Endothelial cell of umbilical vein (primary cell): ENCODE measurements around the gene MAX. TPM values are rescaled to one million over a fixed set of nuclear protein-coding genes. Genes with fewer than 3 reads are reported as not detected.

ENCODE experiments used
- BruUV-seq: library from RNA; stranded (reverse); fragments of 400-500 nt; replicated peaks from 2 replicates; lab custom pipeline; 2021; lab: Mats Ljungman, UMichigan
- CTCF ChIA-PET: fragments of 300-600, 350-600 bp; sonication (Branson Sonifier 250); formaldehyde crosslinking; loops from one replicate; lab custom pipeline; 2021; ENCODE audit warnings: antibody characterized with exemption, inconsistent platforms; lab: Charles Lee
- POLR2A ChIA-PET: fragments of 300-600, 350-600 bp; sonication (Branson Sonifier 250); formaldehyde crosslinking; loops from one replicate; lab custom pipeline; 2021; ENCODE audit warnings: antibody characterized with exemption, inconsistent platforms; lab: Charles Lee
- DNase-seq: peaks from one replicate; pipeline ENCODE4 v3.0.0-alpha.2; 2011; ENCODE audit warnings: low read depth, low spot score
- FAIRE-seq: peaks from 2 replicates; lab custom pipeline; 2011; peaks lifted over from hg19 to GRCh38; lab: Jason Lieb, UNC
- H2AFZ ChIP-seq: 2 replicates; pipeline ENCODE4 v1.6.0; 2012; ENCODE audit warnings: low read depth, low read length, control low read depth, inconsistent platforms
- H3K27ac ChIP-seq: 2 replicates; pipeline ENCODE4 v1.5.1; 2011; ENCODE audit warnings: low read depth, mild to moderate bottlenecking, control low read depth, low read length, moderate library complexity; ENCODE audit not compliant: insufficient read depth
- H3K27me3 ChIP-seq, 2 experiments: 2 replicates each; pipeline versions ENCODE4 v1.6.0 to v1.6.1; 2011; ENCODE audit warnings: low read length in 2 of 2, mixed read lengths in 1 of 2; ENCODE audit not compliant: control insufficient read depth in 2 of 2, insufficient read depth in 2 of 2
- H3K36me3 ChIP-seq, 2 experiments: 2 replicates in 1 of 2; 3 replicates in 1 of 2; pipeline ENCODE4 v1.5.1; 2011; ENCODE audit warnings: low read length in 2 of 2, mild to moderate bottlenecking in 1 of 2, moderate library complexity in 1 of 2; ENCODE audit not compliant: control insufficient read depth in 2 of 2, insufficient read depth in 2 of 2; ENCODE audit errors: extremely low read depth in 1 of 2
- H3K4me1 ChIP-seq: 3 replicates; pipeline ENCODE4 v1.5.1; 2011; ENCODE audit warnings: mild to moderate bottlenecking, low read length; ENCODE audit not compliant: control insufficient read depth, insufficient read depth; ENCODE audit errors: extremely low read depth
- H3K4me2 ChIP-seq: 2 replicates; pipeline ENCODE4 v1.6.1; 2011; ENCODE audit warnings: low read length, control low read depth, mixed read lengths; ENCODE audit not compliant: insufficient read depth
- H3K4me3 ChIP-seq, 3 experiments: fragments of 200-600 bp in 1 of 3; sonication (generic), shearing (Covaris generic) in 1 of 3; replicated peaks in 1 of 3; 2 replicates each; pipeline ENCODE4 v1.5.1; 2011 to 2016; ENCODE audit warnings: control low read depth in 3 of 3, low read length in 3 of 3, mild to moderate bottlenecking in 2 of 3, inconsistent platforms in 1 of 3, low read depth in 1 of 3, moderate library complexity in 1 of 3; ENCODE audit not compliant: insufficient read depth in 1 of 3
- H3K79me2 ChIP-seq: 2 replicates; pipeline ENCODE4 v1.6.0; 2012; ENCODE audit warnings: low read length, inconsistent platforms; ENCODE audit not compliant: control insufficient read depth, insufficient read depth
- H3K9ac ChIP-seq: replicated peaks from 2 replicates; pipeline ENCODE3; 2011; ENCODE audit warnings: low read length, control low read depth; ENCODE audit not compliant: insufficient read depth; ENCODE audit errors: extremely low read depth
- H3K9me1 ChIP-seq: replicated peaks from 3 replicates; pipeline ENCODE4 v1.6.0; 2011; ENCODE audit warnings: mild to moderate bottlenecking, low read length; ENCODE audit not compliant: control insufficient read depth, insufficient read depth; ENCODE audit errors: extremely low read depth
- H3K9me3 ChIP-seq: replicated peaks from 2 replicates; pipeline ENCODE4 v1.5.1; 2012; ENCODE audit warnings: low read length, inconsistent platforms; ENCODE audit not compliant: control insufficient read depth, insufficient read depth
- H4K20me1 ChIP-seq: replicated peaks from 2 replicates; pipeline ENCODE3; 2011; ENCODE audit warnings: mild to moderate bottlenecking, low read length; ENCODE audit not compliant: control insufficient read depth, insufficient read depth; ENCODE audit errors: extremely low read depth
- CTCF ChIP-seq, 2 donors: IDR thresholded peaks; 1 replicate in 1 of 2; 2 replicates in 1 of 2; pipeline ENCODE4 v1.5.1; 2011; ENCODE audit warnings: low read length in 2 of 2, mild to moderate bottlenecking in 2 of 2, moderate library complexity in 2 of 2, control low read depth in 1 of 2, inconsistent platforms in 1 of 2, low read depth in 1 of 2; ENCODE audit not compliant: insufficient read depth in 1 of 2; ENCODE audit errors: extremely low read depth in 1 of 2
- EZH2 ChIP-seq: IDR thresholded peaks from 2 replicates; pipeline ENCODE4 v1.6.1; 2012; ENCODE audit warnings: borderline replicate concordance, low read depth, mild to moderate bottlenecking, moderate library complexity, low read length, inconsistent platforms; ENCODE audit not compliant: severe bottlenecking
- FOS ChIP-seq: IDR thresholded peaks from 2 replicates; pipeline ENCODE4 v1.6.1; 2011; ENCODE audit warnings: mild to moderate bottlenecking, low read length, moderate library complexity, borderline replicate concordance; ENCODE audit not compliant: insufficient read depth
- GATA2 ChIP-seq: IDR thresholded peaks from 2 replicates; pipeline ENCODE4 v1.7.0; 2011; ENCODE audit warnings: low read depth, mild to moderate bottlenecking, moderate library complexity, mixed read lengths, low read length; ENCODE audit not compliant: insufficient read length, insufficient read depth
- JUN ChIP-seq: IDR thresholded peaks from 2 replicates; pipeline ENCODE4 v1.6.1; 2011; ENCODE audit warnings: borderline replicate concordance, low read depth; ENCODE audit not compliant: insufficient read length, insufficient read depth
- MAX ChIP-seq: IDR thresholded peaks from 2 replicates; pipeline ENCODE4 v1.6.1; 2011; ENCODE audit not compliant: insufficient read depth, insufficient read length
- MYC ChIP-seq: IDR thresholded peaks from one replicate; pipeline ENCODE4 v1.6.1; 2011; ENCODE audit warnings: mild to moderate bottlenecking, low read depth, low read length
- POLR2A ChIP-seq: IDR thresholded peaks from 2 replicates; pipeline ENCODE4 v1.6.1; 2012; ENCODE audit warnings: low read depth, mild to moderate bottlenecking, control low read depth, low read length
- POLR2AphosphoS5 ChIP-seq: IDR thresholded peaks from 2 replicates; pipeline ENCODE4 v1.6.1; 2012; ENCODE audit warnings: low read depth, mild to moderate bottlenecking, control low read depth, low read length, moderate library complexity; ENCODE audit not compliant: insufficient read depth
- dilution Hi-C: fragments of 300-500 bp; cut with MboI; formaldehyde crosslinking; loops from one replicate; pipeline ENCODE4 v1.15.0; 2019; ENCODE audit warnings: low sequenced_read_pairs; ENCODE audit not compliant: extremely low pct_ligation_motif_present
- intact Hi-C: fragments of 100-400 bp; cut with micrococcal nuclease; formaldehyde crosslinking; loops from one replicate; pipeline ENCODE4 v1.10.0; 2022
- polyA plus RNA-seq, 4 experiments: library from polyadenylated mRNA; depleted of rRNA in 3 of 4; stranded (reverse) in 3 of 4; unstranded in 1 of 4; fragments of >200 nt; gene quantifications; 2 replicates each; pipeline versions ENCODE4 v1.2.1 to v1.2.3, GENCODE V29; 2011 to 2012; ENCODE audit warnings: missing spikeins in 1 of 4
- total RNA-seq: library from RNA; stranded (reverse); gene quantifications from 2 replicates; pipeline ENCODE4 v1.2.3, GENCODE V29; 2021

The MAX gene
- total and polyA plus RNA-seq, 2 donors (not counting 3 experiments of a cell fraction or from before 2014, with no cell fraction given) = 70.1 to 79.5 TPM

GRCh38 chr14:65106736-65107135, 4.4 kb upstream of the MAX start:
- dilution Hi-C loops = no loop called here
- H3K79me2 ChIP-seq = peaks cover 3% of the 10 kb centered on the region
- H3K4me1 ChIP-seq = peaks cover 7% of the 10 kb centered on the region
- H2AFZ ChIP-seq = no peak overlapping the region
- H4K20me1 ChIP-seq = no peaks in the 10 kb centered on the region
- H3K36me3 ChIP-seq = no peaks in the 10 kb centered on the region
- no peak for TF ChIP-seq POLR2A
- no peak for TF ChIP-seq MAX
- TF ChIP-seq EZH2 = no peak
- no peak for TF ChIP-seq GATA2
- no peak for TF ChIP-seq CTCF (IDR thresholded peaks at IDR 0.05; ENCODE audit: extremely low read depth in 1 of 2, insufficient read depth in 1 of 2, low read depth in 1 of 2, low read length in 2 of 2)
- no peak for TF ChIP-seq FOS
- TF ChIP-seq POLR2AphosphoS5 = no peak
- no peak for TF ChIP-seq MYC
- no peak for TF ChIP-seq JUN
- no peaks in the 10 kb centered on the region for H3K9me1 ChIP-seq
- no TSS peak for BruUV-seq
- H3K9ac ChIP-seq = no peak overlapping the region
- DNase-seq = no peak
- H3K9me3 ChIP-seq = no peaks in the 10 kb centered on the region
- no peak overlapping the region for H3K27ac ChIP-seq
- CTCF ChIA-PET = interaction anchor here (1.1 kb wide), 1 partner anchor 120 kb away, joined by 3 read pairs; no protein-coding TSS in a partner anchor
- intact Hi-C loops = no loop called here
- H3K4me2 ChIP-seq = no peak overlapping the region
- H3K4me3 ChIP-seq = no peak overlapping the region
- no peaks in the 10 kb centered on the region for H3K27me3 ChIP-seq
- no peak for FAIRE-seq
- POLR2A ChIA-PET = no interaction called here
